GM23338 (cell line): Measurements from ENCODE around the gene KLC3. TPM values are rescaled to one million over a fixed set of nuclear protein-coding genes. Genes with fewer than 3 reads are reported as not detected.

Experiments used
- ATAC-seq: fragments of 200-7000 bp; cut with Tn5 transposase; 3 replicates; pipeline ENCODE4 v1.9.1; 2020
- DNase-seq: peaks from one replicate; pipeline ENCODE4 v3.0.0-alpha.2; 2015; ENCODE audit warnings: low spot score
- H2AFZ ChIP-seq: fragments of 200-600 bp; sonication (generic); 2 replicates; pipeline ENCODE4 v1.8.0; 2016; ENCODE audit warnings: antibody characterized with exemption, mild to moderate bottlenecking, moderate library complexity
- H3F3A ChIP-seq: fragments of 200-600 bp; sonication (generic); replicated peaks from 2 replicates; pipeline ENCODE4 v1.8.0; 2017; ENCODE audit warnings: antibody characterized with exemption, mixed run types, low read depth
- H3K27ac ChIP-seq: fragments of 200-600 bp; sonication (generic); 2 replicates; pipeline ENCODE4 v1.6.1; 2016; ENCODE audit warnings: low read depth
- H3K27me3 ChIP-seq: fragments of 200-600 bp; sonication (generic); 2 replicates; pipeline ENCODE4 v1.8.0; 2016; ENCODE audit warnings: mild to moderate bottlenecking, mixed run types, moderate library complexity; ENCODE audit not compliant: insufficient read depth
- H3K36me3 ChIP-seq: fragments of 200-600 bp; sonication (generic); 2 replicates; pipeline ENCODE4 v1.8.0; 2016; ENCODE audit warnings: mild to moderate bottlenecking; ENCODE audit not compliant: insufficient read depth
- H3K4me1 ChIP-seq: fragments of 200-600 bp; sonication (generic); 2 replicates; pipeline ENCODE4 v1.8.0; 2016; ENCODE audit warnings: mild to moderate bottlenecking, moderate library complexity; ENCODE audit not compliant: insufficient read depth
- H3K4me2 ChIP-seq: fragments of 200-600 bp; sonication (generic); 2 replicates; pipeline ENCODE4 v1.7.1; 2017; ENCODE audit warnings: mixed run types
- H3K4me3 ChIP-seq: fragments of 200-600 bp; sonication (generic); 2 replicates; pipeline ENCODE4 v1.6.1; 2016; ENCODE audit warnings: mixed run types
- H3K79me2 ChIP-seq: fragments of 200-600 bp; sonication (generic); replicated peaks from 2 replicates; pipeline ENCODE4 v1.8.0; 2017; ENCODE audit warnings: mild to moderate bottlenecking; ENCODE audit not compliant: insufficient read depth
- H3K9me2 ChIP-seq: fragments of 200-600 bp; sonication (generic); 2 replicates; pipeline ENCODE4 v1.8.0; 2017; ENCODE audit not compliant: insufficient read depth
- H4K20me1 ChIP-seq: fragments of 200-600 bp; sonication (generic); replicated peaks from 2 replicates; pipeline ENCODE4 v1.8.0; 2017; ENCODE audit warnings: mild to moderate bottlenecking; ENCODE audit not compliant: insufficient read depth
- H3K27ac Mint-ChIP-seq: 2 replicates; pipeline ENCODE4 v1.8.0; 2020; ENCODE audit warnings: inconsistent platforms, mild to moderate bottlenecking, moderate library complexity, mixed read lengths
- H3K27me3 Mint-ChIP-seq: 3 replicates; pipeline ENCODE4 v1.8.0; 2022; ENCODE audit warnings: low read depth, mild to moderate bottlenecking, moderate library complexity, mixed read lengths, inconsistent platforms; ENCODE audit not compliant: insufficient read depth, poor library complexity
- H3K36me3 Mint-ChIP-seq: 3 replicates; pipeline ENCODE4 v1.8.0; 2021; ENCODE audit warnings: low read depth, mild to moderate bottlenecking, inconsistent platforms, moderate library complexity, mixed read lengths
- H3K4me1 Mint-ChIP-seq: 3 replicates; pipeline ENCODE4 v1.8.0; 2020; ENCODE audit warnings: mild to moderate bottlenecking, inconsistent platforms, mixed read lengths
- H3K4me3 Mint-ChIP-seq: 3 replicates; pipeline ENCODE4 v1.8.0; 2021; ENCODE audit warnings: moderate library complexity, mild to moderate bottlenecking, inconsistent platforms, mixed read lengths
- H3K9me3 Mint-ChIP-seq: 3 replicates; pipeline ENCODE4 v1.8.0; 2020; ENCODE audit warnings: moderate library complexity, mild to moderate bottlenecking, inconsistent platforms, mixed read lengths
- CREB1 ChIP-seq: fragments of 250-450 bp; sonication (Bioruptor Pico); IDR thresholded peaks from 2 replicates; pipeline ENCODE4 v1.5.0; 2020; ENCODE audit warnings: low read depth, mild to moderate bottlenecking, moderate library complexity
- CTCF ChIP-seq, 2 experiments: fragments of 200-600 bp in 1 of 2; sonication (generic) in 1 of 2; conservative IDR thresholded peaks; 2 replicates each; pipeline versions ENCODE4 v1.5.1 to v1.6.1; 2016 to 2017; ENCODE audit warnings: antibody characterized with exemption in 2 of 2, low read depth in 2 of 2, mild to moderate bottlenecking in 2 of 2, moderate library complexity in 1 of 2
- ETS1 ChIP-seq: IDR thresholded peaks from 2 replicates; pipeline ENCODE4 v1.6.1; 2016; ENCODE audit warnings: antibody characterized with exemption
- EZH2phosphoT487 ChIP-seq: fragments of 200-600 bp; sonication (generic); IDR thresholded peaks from one replicate; pipeline ENCODE4 v1.8.1; 2018; ENCODE audit warnings: antibody characterized with exemption; ENCODE audit not compliant: unreplicated experiment
- NANOG ChIP-seq: IDR thresholded peaks from 2 replicates; pipeline ENCODE4 v1.6.1; 2016; ENCODE audit warnings: antibody characterized with exemption, borderline replicate concordance
- POLR2AphosphoS5 ChIP-seq: IDR thresholded peaks from 2 replicates; pipeline ENCODE4 v1.6.1; 2016; ENCODE audit warnings: antibody characterized with exemption, low read depth
- ZNF331 ChIP-seq: fragments of 250-450 bp; sonication (Bioruptor Pico); IDR thresholded peaks from 2 replicates; pipeline ENCODE4 v1.5.0; 2020; ENCODE audit warnings: low read depth, mild to moderate bottlenecking, moderate library complexity
- polyA plus RNA-seq: library from polyadenylated mRNA; unstranded; fragments of >200 nt; fragmentation: Nextera tagmentation; extraction: Ambion mirVana; gene quantifications from 2 replicates; pipeline ENCODE4 v1.2.1, GENCODE V29; 2016
- total RNA-seq: library from RNA; depleted of rRNA; stranded (reverse); fragments of >200 nt; shearing (Covaris generic); gene quantifications from 2 replicates; pipeline ENCODE4 v1.2.3, GENCODE V29; 2014

The KLC3 gene
- total and polyA plus RNA-seq, 2 experiments from 2014 or later = 3.1 to 6.4 TPM

GRCh38 chr19:45382426-45382825 lies 41.9 kb downstream of the KLC3 start (continued):
- TF ChIP-seq CTCF (conservative IDR thresholded peaks at IDR 0.05; ENCODE audit: low read depth in 2 of 2) (no peak), ETS1 (no peak)

- peak overlapping the region; percentile 59; the same call in 1 of the 2 replicates for H2AFZ ChIP-seq
- H3K27ac Mint-ChIP-seq = no peak overlapping the region
- H3K4me1 Mint-ChIP-seq = peaks cover 7% of the 10 kb centered on the region; the same call in 2 of the 3 replicates
- H3K27ac ChIP-seq = no peak overlapping the region
- no peaks in the 10 kb centered on the region for H4K20me1 ChIP-seq
- H3K9me2 ChIP-seq = no peaks in the 10 kb centered on the region
- ATAC-seq (peak; percentile 90), DNase-seq (peak; percentile 80)
- H3K4me2 ChIP-seq = peak overlapping the region; percentile 77
- H3K4me3 ChIP-seq = peak overlapping the region; percentile 57
- H3K36me3 ChIP-seq = no peaks in the 10 kb centered on the region
- H3K9me3 Mint-ChIP-seq = no peaks in the 10 kb centered on the region
- H3K27me3 Mint-ChIP-seq = peaks cover 33% of the 10 kb centered on the region
- 0 out of 2 replicates have a peak, but pooled peaks cover 4% of the 10 kb centered on the region for H3F3A ChIP-seq
- H3K27me3 ChIP-seq = peaks cover 36% of the 10 kb centered on the region
- H3K36me3 Mint-ChIP-seq = peaks cover 2% of the 10 kb centered on the region; the same call in 1 of the 3 replicates
- TF ChIP-seq POLR2AphosphoS5 = no peak
- peak; percentile 38 to 80; a peak in 3 of 4 replicates for TF ChIP-seq CTCF (conservative IDR thresholded peaks at IDR 0.05; ENCODE audit: low read depth in 2 of 2)
- TF ChIP-seq CREB1 = peak; percentile 16; the same call in 1 of the 2 replicates
- H3K4me3 Mint-ChIP-seq = peak overlapping the region; percentile 59; the same call in 2 of the 3 replicates
- H3K79me2 ChIP-seq = no peaks in the 10 kb centered on the region
- no peaks in the 10 kb centered on the region for H3K4me1 ChIP-seq
These were observed 45.1 kb downstream of the KLC3 start for GRCh38 chr19:45385392-45386221.

GRCh38 chr19:45391346-45391745 lies 50.8 kb downstream of the KLC3 start:
- peaks cover 6% of the 10 kb centered on the region; the same call in 1 of the 2 replicates for H3F3A ChIP-seq
- no peaks in the 10 kb centered on the region; the same call in none of the 3 replicates for H3K36me3 Mint-ChIP-seq
- no peak overlapping the region for H2AFZ ChIP-seq
- no peak for TF ChIP-seq NANOG
- TF ChIP-seq ZNF331 (CRISPR knock-in tag) = no peak
- TF ChIP-seq EZH2phosphoT487 = no peak
- ATAC-seq = peak; percentile 67
- H3K27ac ChIP-seq = no peak overlapping the region
- peaks cover 8% of the 10 kb centered on the region for H3K4me1 Mint-ChIP-seq
- peak overlapping the region; percentile 32; the same call in 1 of the 3 replicates for H3K4me3 Mint-ChIP-seq
- no peaks in the 10 kb centered on the region for H3K36me3 ChIP-seq
- no peaks in the 10 kb centered on the region; the same call in 1 of the 2 replicates for H3K4me1 ChIP-seq
- peaks cover 24% of the 10 kb centered on the region for H3K27me3 ChIP-seq
- H4K20me1 ChIP-seq = no peaks in the 10 kb centered on the region
- no peak overlapping the region for H3K4me2 ChIP-seq
- H3K9me2 ChIP-seq = no peaks in the 10 kb centered on the region
- H3K4me3 ChIP-seq = no peak overlapping the region
- DNase-seq = peak; percentile 76
- H3K9me3 Mint-ChIP-seq = no peaks in the 10 kb centered on the region
- no peaks in the 10 kb centered on the region for H3K79me2 ChIP-seq
- H3K27ac Mint-ChIP-seq = no peak overlapping the region
- H3K27me3 Mint-ChIP-seq = peaks cover 20% of the 10 kb centered on the region
